ENCODE measurements around the gene GRIPAP1.

GRCh38 chrX:48948589-48948988 lies 53.5 kb downstream of the GRIPAP1 start:
- TF ChIP-seq POLR2A (IDR thresholded peaks at IDR 0.05) (no peak), CTCF (IDR thresholded peaks at IDR 0.05 in 4 of 5, conservative IDR thresholded peaks at IDR 0.05 in 1 of 5) (no peak)
